Activated naive CD8-positive, alpha-beta T cell treated with anti-CD3 and anti-CD28 coated beads for 36 hours (primary cell): ENCODE data around the gene NDUFS5. TPM values are rescaled to one million over a fixed set of nuclear protein-coding genes. Genes with fewer than 3 reads are reported as not detected.
"Not testable (repeated sequence)": the region's sequence is repeated elsewhere in the genome, so short reads cannot be mapped to it uniquely, and the experiment has no call there.

ENCODE experiments used
- DNase-seq: peaks from one replicate; pipeline ENCODE4 v3.0.0; 2021
- H3K27ac Mint-ChIP-seq: one replicate; pipeline ENCODE4 v1.8.0; 2022; ENCODE audit warnings: mild to moderate bottlenecking, moderate library complexity, mixed read lengths
- H3K27me3 Mint-ChIP-seq: one replicate; pipeline ENCODE4 v1.8.0; 2022; ENCODE audit warnings: mild to moderate bottlenecking, mixed read lengths
- H3K36me3 Mint-ChIP-seq: one replicate; pipeline ENCODE4 v1.8.0; 2021; ENCODE audit warnings: mild to moderate bottlenecking, mixed read lengths
- H3K4me1 Mint-ChIP-seq: one replicate; pipeline ENCODE4 v1.8.0; 2021; ENCODE audit warnings: mixed read lengths
- H3K4me3 Mint-ChIP-seq: one replicate; pipeline ENCODE4 v1.8.0; 2022; ENCODE audit warnings: mild to moderate bottlenecking, moderate library complexity, mixed read lengths
- H3K9me3 Mint-ChIP-seq: one replicate; pipeline ENCODE4 v1.8.0; 2022; ENCODE audit warnings: mixed read lengths
- total RNA-seq, 2 experiments: library from RNA; stranded (reverse); gene quantifications; one replicate each; pipeline ENCODE4 v1.2.3, GENCODE V29; 2021

NDUFS5 gene
- total RNA-seq, result 100 to 1,000 TPM; 191 to 201 TPM

DNA sequence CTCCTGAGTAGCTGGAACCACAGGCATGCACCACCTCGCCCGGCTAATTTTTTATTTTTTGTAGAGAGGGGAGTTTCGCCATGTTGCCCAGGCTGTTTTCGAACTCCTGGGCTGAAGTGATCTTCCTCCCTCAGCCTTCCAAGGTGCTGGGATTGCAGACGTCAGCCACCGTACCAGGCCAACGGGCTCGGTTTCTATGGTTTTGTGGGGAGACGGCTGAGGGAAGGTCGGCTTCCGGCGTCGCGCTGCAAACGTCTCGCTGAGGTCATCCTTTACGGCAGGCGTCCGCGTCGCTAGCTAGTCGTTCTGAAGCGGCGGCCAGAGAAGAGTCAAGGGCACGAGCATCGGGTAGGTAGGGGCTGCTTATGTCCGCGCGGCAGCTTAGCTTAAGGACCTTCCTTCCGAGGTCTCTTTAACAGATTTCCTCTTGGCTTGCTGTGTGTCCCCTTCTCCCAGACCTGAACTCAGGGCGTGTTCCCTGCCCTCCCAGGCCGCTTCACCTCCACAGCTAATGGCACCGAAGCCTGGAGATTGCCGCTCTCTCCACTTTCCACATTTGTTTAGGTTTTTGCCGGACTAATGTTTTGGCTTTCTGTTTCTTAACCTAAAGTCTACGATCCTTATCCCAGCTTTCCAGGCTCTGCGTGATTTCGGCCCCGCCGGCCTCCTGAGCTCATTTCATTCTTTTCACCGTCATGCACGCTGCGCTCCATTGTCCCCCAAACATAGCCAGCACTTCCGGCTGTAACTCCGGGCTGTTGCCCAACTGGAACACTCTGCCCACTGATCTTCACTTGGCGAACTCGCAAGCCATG lies at the start of gene NDUFS5:
TSS of gene NDUFS5 (plus strand) at position 300 of the 815 bp plus-strand sequence. CDS start 2,375 bp downstream, outside the sequence.
- peak within 1 kb of the TSS; percentile 92 for H3K4me3 Mint-ChIP-seq
- peaks cover 16% of the 10 kb centered on the region for H3K4me1 Mint-ChIP-seq
- peaks cover 30% of the 10 kb centered on the region for H3K36me3 Mint-ChIP-seq
- no peaks in the 10 kb centered on the region for H3K9me3 Mint-ChIP-seq
- no peaks in the 10 kb centered on the region for H3K27me3 Mint-ChIP-seq
- DNase-seq, result peak; percentile 83
- H3K27ac Mint-ChIP-seq, result peak within 1 kb of the TSS; percentile 94

DNA sequence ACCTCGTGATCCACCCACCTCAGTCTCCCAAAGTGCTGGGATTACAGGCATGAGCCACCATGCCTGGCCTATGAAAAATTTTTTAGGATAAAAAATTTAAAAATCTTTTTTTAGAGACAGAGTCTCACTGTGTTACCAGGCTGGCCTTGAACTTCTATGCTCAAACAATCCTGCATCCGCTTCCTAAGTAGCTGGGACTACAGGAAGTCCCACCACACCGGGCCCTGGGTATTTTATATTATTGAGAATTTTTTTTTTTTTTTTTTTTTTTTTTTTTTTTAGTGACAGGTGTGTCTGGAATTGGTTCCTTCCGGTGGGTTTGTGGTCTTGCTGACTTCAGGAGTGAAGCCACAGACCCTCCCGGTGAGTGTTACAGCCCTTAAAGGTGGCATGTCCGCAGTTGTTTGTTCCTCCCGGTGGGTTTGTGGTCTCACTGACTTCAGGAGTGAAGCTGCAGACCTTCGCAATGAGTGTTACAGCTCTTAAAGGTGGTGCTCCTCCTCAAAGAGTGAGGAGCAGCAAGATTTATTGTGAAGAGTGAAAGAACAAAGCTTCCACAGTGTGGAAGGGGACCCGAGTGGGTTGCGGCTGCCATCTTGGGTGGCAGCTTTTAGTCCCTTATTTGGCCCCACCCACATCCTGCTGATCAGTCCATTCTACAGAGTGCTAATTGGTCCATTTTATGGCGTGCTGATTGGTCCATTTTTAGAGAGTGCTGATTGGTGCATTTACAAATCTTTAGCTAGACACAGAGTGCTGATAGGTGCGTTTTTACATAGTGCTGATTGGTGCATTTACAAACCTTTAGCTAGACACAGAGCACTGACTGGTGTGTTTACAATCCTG lies 48.5 kb upstream of the NDUFS5 start:
- Mint-ChIP-seq H3K27ac (peak overlapping the region; percentile 73), H3K4me3 (peak overlapping the region; percentile 48)
- H3K27me3 Mint-ChIP-seq, H3K9me3 Mint-ChIP-seq, H3K4me1 Mint-ChIP-seq, H3K36me3 Mint-ChIP-seq: not testable (repeated sequence)
- peak; percentile 52 for DNase-seq

DNA sequence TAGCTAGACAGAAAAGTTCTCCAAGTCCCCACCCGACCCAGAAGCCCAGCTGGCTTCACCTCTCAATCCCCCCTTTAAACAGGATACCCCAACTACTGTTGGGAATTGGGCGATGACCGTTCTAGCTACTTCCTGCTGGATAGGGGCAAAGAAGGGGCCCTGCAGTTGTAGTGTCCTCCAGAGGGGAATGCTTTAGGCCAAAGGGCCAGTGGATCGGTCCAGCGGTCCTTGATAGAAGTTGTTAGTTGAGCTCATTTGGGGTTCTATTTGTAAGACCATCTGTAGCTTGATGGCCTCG lies 48.0 kb upstream of the NDUFS5 start:
- H3K27me3 Mint-ChIP-seq, H3K27ac Mint-ChIP-seq, H3K36me3 Mint-ChIP-seq, H3K9me3 Mint-ChIP-seq, H3K4me1 Mint-ChIP-seq: not testable (repeated sequence)
- H3K4me3 Mint-ChIP-seq, result peak overlapping the region; percentile 48
- DNase-seq, result peak; percentile 18

DNA sequence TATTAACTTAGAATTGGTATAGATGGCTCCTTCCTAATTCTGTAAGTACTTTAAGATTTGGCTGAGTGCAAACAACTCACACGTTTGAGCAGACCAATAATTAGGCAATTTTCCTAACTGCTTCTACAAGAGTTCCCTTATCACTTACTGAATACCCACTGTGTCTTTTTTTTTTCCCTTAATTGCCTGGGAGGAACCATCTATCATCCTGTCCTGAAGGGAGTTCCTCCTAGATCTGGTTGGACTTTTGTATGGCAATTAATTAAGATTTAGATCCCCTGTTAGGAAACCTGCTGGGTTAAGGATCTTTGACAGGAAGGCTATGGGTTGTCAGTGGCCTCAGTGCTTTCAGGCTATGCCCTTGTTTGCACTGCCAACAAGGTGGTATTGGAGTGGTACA lies 46.8 kb upstream of the NDUFS5 start:
- not testable (repeated sequence) for DNase-seq, H3K9me3 Mint-ChIP-seq, H3K4me3 Mint-ChIP-seq, H3K4me1 Mint-ChIP-seq, H3K36me3 Mint-ChIP-seq, H3K27ac Mint-ChIP-seq, H3K27me3 Mint-ChIP-seq

DNA sequence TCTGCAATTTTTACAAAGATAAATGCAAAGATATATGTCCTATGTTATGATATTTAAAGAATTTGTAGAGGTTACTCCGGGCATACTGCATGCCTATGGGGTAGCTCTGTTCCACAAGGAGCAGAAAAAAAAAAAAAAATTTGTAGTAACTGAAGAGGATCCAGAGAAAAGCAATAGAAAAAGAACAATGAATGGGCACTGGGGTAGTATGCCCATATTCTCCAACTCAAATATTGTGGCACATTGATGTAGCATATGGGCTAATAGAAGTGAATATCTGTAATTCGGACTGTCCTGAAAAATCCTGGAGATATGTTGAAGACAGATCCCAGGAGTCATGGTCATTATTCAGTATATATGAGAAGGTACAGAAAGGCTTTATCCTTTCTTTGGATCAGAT lies 36.2 kb upstream of the NDUFS5 start:
- Mint-ChIP-seq H3K4me1 (peaks cover 32% of the 10 kb centered on the region), H3K36me3 (peaks cover 26% of the 10 kb centered on the region), H3K4me3 (peak overlapping the region; percentile 81), H3K27me3 (no peaks in the 10 kb centered on the region), H3K9me3 (no peaks in the 10 kb centered on the region), H3K27ac (peak overlapping the region; percentile 89)
- no peak for DNase-seq

DNA sequence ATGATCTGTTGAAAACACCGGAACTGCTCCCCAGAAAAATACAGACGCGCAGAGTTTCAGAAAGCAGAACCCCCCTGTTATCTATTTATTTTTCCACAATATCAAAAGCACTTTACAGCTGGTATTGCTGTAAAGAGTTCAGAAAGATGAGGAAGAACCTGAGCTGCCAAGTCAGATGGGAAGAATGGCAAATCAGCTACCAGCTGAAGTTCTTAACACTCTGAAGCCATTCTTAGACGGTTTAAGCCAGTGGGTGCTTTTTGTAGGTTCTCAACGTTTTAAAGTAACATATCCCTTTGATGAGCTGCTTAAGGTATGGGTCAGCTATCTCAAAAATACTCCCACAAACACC lies 35.8 kb upstream of the NDUFS5 start:
- Mint-ChIP-seq H3K27me3 (no peaks in the 10 kb centered on the region), H3K9me3 (no peaks in the 10 kb centered on the region), H3K4me3 (peak overlapping the region; percentile 81), H3K36me3 (peaks cover 29% of the 10 kb centered on the region), H3K27ac (peak overlapping the region; percentile 89), H3K4me1 (peaks cover 35% of the 10 kb centered on the region)
- no peak for DNase-seq

DNA sequence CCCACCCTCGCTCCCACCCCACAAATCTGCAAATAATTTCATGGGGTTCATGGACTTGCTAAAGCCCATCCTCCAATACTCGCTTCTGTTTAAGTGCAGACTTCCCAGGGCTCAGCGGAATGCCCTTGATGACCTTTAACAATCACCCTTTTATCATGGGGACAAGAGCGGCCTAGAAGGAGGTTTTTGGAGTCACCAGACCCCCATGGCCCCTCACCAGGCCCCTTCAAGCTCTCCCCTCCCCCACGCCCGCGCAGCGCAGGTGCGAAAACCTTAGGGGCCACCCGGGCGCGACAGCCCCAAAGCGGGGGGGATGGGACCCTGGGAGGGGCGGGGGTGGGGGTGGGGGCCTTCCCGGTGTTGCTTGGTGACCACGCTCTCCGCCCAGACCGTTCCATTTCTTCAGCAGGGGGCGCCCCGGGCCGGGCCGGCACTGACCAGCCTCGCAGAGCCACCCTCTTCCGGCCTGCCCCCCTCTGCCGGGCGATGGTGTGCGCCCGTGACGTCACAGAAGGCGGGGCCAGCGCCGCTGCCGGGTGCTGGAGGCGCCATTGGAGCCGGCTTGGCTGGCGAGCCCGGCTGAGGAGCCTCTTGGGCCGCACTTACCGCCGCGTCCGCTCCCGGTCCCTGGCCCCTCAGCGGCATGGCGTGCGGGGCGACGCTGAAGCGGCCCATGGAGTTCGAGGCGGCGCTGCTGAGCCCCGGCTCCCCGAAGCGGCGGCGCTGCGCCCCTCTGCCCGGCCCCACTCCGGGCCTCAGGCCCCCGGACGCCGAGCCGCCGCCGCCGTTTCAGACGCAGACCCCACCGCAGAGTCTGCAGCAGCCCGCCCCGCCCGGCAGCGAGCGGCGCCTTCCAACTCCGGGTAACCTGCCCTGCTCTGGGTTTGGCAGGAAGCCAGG lies 35.2 kb upstream of the NDUFS5 start, which contains the start of gene AKIRIN1:
TSS of gene AKIRIN1 (plus strand) at position 539 of the 900 bp plus-strand sequence. CDS start at position 644, 105 bp downstream.
- peak; percentile 99 for DNase-seq
- H3K9me3 Mint-ChIP-seq, result no peaks in the 10 kb centered on the region
- H3K36me3 Mint-ChIP-seq, result peaks cover 36% of the 10 kb centered on the region
- no peaks in the 10 kb centered on the region for H3K27me3 Mint-ChIP-seq
- H3K27ac Mint-ChIP-seq, result peak within 1 kb of the TSS; percentile 89
- H3K4me1 Mint-ChIP-seq, result peaks cover 40% of the 10 kb centered on the region
- peak within 1 kb of the TSS; percentile 93 for H3K4me3 Mint-ChIP-seq

DNA sequence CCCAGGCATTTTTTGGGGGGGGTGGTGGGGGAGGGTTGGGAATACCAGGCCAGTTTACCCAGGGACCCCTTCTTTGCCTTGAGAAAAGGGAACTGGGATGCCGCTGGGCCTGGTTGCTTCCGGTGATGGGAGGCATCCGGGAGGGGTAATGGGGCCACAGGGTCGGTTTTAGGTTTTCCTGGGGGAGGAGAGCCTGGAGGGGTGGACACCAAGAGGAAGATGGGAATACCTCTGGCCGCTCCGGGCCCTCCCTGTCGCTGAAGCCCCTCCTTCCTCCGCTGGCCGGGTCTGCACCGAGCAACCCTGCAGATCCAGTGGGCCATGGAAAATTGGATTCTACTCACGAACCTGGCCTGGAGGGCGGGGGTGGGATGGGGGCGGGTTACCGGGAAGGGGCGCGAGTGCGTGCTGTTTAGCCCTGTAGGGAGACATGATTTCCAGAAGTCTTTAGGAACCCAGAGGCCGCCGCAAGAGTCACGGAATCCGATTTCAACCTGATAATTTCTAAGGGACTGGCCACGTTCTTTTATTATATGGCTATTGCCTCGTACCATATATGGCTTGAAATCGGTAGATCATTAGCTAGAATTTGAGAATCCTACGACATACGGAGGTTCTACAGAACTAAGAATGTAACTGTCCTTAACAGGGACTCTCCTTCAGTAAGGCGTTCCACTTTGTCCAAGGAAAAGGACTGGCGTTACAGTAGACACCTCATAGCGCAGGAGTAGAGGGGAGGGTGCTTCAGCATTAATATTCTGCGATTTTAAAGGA lies 34.3 kb upstream of the NDUFS5 start:
- H3K27me3 Mint-ChIP-seq, result no peaks in the 10 kb centered on the region
- peaks cover 48% of the 10 kb centered on the region for H3K4me1 Mint-ChIP-seq
- peak; percentile 12 for DNase-seq
- peak overlapping the region; percentile 93 for H3K4me3 Mint-ChIP-seq
- H3K9me3 Mint-ChIP-seq, result no peaks in the 10 kb centered on the region
- peak overlapping the region; percentile 77 for H3K27ac Mint-ChIP-seq
- peaks cover 43% of the 10 kb centered on the region for H3K36me3 Mint-ChIP-seq

DNA sequence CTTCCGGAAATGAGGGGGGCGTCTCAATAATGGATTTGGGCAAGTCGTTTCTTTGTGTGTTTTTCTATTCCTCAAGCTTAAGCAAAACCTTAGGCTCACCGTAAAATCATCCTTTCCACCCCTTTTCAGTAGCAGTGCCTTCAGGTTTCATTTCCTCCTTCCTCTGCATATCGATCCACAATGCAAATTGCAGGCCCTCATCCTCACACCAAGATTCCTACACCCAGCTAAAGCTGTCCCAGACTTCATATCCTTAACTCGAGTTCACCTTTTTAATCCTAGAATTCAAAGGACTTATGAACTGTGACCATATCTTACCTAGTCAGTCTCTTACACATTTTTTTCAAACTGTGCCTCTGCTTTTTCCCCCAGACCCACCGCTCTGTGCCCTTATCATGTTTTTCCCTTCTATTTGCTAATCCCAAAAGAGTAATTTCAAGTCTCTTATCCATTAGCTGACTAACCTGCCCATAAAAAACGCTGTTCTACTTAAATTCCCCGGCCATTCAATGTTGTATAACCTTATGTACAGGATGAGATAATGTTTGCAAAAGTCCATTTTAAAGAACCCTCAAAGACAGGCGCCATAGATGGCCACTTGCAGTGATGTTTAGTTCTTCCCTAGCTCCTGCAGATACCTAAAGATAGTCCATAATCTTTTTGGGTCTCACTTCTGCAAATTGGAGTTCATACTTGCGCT lies 33.6 kb upstream of the NDUFS5 start:
- H3K36me3 Mint-ChIP-seq, result peaks cover 48% of the 10 kb centered on the region
- peak overlapping the region; percentile 93 for H3K4me3 Mint-ChIP-seq
- no peaks in the 10 kb centered on the region for H3K27me3 Mint-ChIP-seq
- peak overlapping the region; percentile 77 for H3K27ac Mint-ChIP-seq
- no peaks in the 10 kb centered on the region for H3K9me3 Mint-ChIP-seq
- no peak for DNase-seq
- peaks cover 54% of the 10 kb centered on the region for H3K4me1 Mint-ChIP-seq

DNA sequence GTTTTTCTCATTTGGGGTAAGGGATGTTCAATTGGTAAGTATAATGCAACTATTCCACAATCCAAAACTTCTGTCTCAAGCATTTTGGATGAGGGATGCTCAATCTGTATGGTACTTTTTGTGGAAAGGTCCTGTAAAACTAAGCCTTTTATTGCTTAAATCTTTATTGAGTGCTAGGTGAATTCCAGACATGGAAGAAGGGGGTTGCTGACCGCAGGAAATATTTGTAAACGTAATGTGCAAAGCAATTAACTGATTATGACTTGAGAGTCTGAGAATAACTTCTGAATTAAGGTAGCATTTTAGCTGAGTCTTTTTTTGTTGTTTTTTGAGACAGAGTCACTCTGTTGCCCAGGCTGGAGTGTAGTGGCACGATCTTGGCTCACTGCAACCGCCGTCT lies 32.0 kb upstream of the NDUFS5 start:
- Mint-ChIP-seq H3K27ac (peak overlapping the region; percentile 42), H3K9me3 (no peaks in the 10 kb centered on the region), H3K4me3 (peak overlapping the region; percentile 10), H3K27me3 (no peaks in the 10 kb centered on the region), H3K4me1 (peaks cover 64% of the 10 kb centered on the region), H3K36me3 (peaks cover 60% of the 10 kb centered on the region)
- DNase-seq, result no peak

DNA sequence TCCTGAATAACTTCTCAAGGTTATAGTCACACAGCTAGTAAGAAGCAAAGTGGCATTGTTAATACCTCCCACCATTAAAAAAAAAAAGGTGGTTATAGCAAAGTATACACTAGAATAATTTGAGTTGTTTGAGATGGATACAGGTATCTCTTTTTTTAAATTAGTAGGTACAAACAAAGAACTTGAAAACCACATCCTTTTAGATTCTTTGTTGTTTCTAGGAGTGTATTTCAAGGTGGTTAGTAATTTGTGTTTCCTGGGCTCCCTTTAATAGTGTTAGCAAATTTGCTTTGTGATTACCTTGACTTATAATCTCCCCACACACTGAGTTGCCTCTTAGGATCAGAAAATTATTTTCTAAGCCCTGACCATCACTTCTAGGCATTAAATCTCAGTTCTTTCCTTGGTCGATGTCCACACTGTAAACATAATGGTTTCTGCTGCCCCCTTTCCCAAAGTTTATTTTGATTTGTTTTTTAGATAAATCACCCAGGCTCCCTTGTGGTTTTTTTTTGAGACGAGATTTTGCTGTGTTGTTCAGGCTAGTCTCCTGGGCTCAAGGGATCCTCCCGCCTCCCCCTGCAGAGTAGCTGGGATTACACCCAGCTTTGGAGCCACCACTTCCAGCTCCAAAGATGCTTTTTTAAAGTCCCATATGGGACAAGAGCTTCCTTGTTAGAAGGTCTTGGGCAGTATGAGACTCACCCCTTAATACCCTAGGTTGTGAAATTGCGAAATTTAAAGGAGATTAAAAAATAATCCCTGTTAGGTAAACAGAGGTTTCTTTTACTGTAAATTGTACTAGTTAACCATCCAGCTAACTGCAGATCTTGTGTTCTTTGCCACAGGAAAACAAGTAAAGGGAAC lies 28.9 kb upstream of the NDUFS5 start:
- Mint-ChIP-seq H3K4me1 (peaks cover 63% of the 10 kb centered on the region), H3K27ac (peak overlapping the region; percentile 74), H3K36me3 (peaks cover 70% of the 10 kb centered on the region)

DNA sequence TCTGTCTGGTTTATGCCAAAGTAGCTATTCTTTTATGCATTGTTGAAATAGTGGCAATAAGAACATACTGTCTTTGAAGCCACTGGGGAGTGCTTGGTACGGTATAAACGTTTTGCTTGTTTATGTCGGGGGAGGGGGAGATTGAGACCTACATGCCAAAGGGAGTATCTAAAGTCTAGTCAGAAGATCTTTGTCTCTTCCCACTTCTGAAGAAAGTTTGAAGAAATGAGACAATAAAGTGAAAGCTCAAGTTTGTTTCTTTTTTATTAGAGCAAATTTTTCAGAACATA lies 28.3 kb upstream of the NDUFS5 start:
- H3K4me1 Mint-ChIP-seq, result peaks cover 63% of the 10 kb centered on the region
- peak overlapping the region; percentile 59 for H3K27ac Mint-ChIP-seq
- no peak for DNase-seq
- no peaks in the 10 kb centered on the region for H3K9me3 Mint-ChIP-seq
- H3K36me3 Mint-ChIP-seq, result peaks cover 69% of the 10 kb centered on the region
- no peak overlapping the region for H3K4me3 Mint-ChIP-seq
- H3K27me3 Mint-ChIP-seq, result no peaks in the 10 kb centered on the region

More for the DNA sequence above, 28.9 kb upstream of the NDUFS5 start:
- DNase-seq, result no peak
- no peaks in the 10 kb centered on the region for H3K9me3 Mint-ChIP-seq
- no peaks in the 10 kb centered on the region for H3K27me3 Mint-ChIP-seq
- H3K4me3 Mint-ChIP-seq, result no peak overlapping the region
